Transverse colon (tissue), 4 donors: ENCODE results near the gene NEK1. TPM values are rescaled to one million over a fixed set of nuclear protein-coding genes. Genes with fewer than 3 reads are reported as not detected.

Source experiments
- DNase-seq: peaks from one replicate; pipeline ENCODE4 v3.0.0-alpha.2; 2019
- H3K27ac ChIP-seq, 4 donors: fragments of 200-600 bp; sonication (generic); 2 replicates each; pipeline ENCODE4 v1.5.1; 2016 to 2018; ENCODE audit warnings: inconsistent platforms in 4 of 4
- H3K27me3 ChIP-seq: fragments of 200-600 bp; sonication (generic); 2 replicates; pipeline ENCODE4 v1.5.1; 2017; ENCODE audit warnings: inconsistent platforms
- H3K36me3 ChIP-seq, 4 donors: fragments of 200-600 bp; sonication (generic); 2 replicates each; pipeline ENCODE4 v1.5.1; 2017 to 2019; ENCODE audit warnings: inconsistent platforms in 4 of 4
- H3K4me1 ChIP-seq, 4 donors: fragments of 200-600 bp; sonication (generic); 2 replicates each; pipeline ENCODE4 v1.5.1; 2017 to 2020; ENCODE audit warnings: inconsistent platforms in 4 of 4
- H3K4me3 ChIP-seq, 4 donors: fragments of 200-600 bp; sonication (generic); 1 replicate in 1 of 4; 2 replicates in 3 of 4; pipeline versions ENCODE4 v1.5.1 to v1.6.1; 2017 to 2019; ENCODE audit warnings: inconsistent platforms in 4 of 4
- H3K9me3 ChIP-seq, 2 donors: fragments of 200-600 bp; sonication (generic); 2 replicates each; pipeline ENCODE4 v1.5.1; 2017 to 2019; ENCODE audit warnings: inconsistent platforms in 2 of 2
- EP300 ChIP-seq: sonication (generic); formaldehyde crosslinking; IDR thresholded peaks from one replicate; pipeline ENCODE4 v1.6.1; 2017; ENCODE audit warnings: antibody characterized with exemption, low read depth
- POLR2A ChIP-seq: fragments of 450-650 bp; IDR thresholded peaks from one replicate; pipeline ENCODE4 v1.6.1; 2016; ENCODE audit warnings: antibody characterized with exemption, mild to moderate bottlenecking, moderate library complexity
- POLR2AphosphoS5 ChIP-seq, 3 donors: sonication (generic); formaldehyde crosslinking; IDR thresholded peaks; one replicate each; pipeline ENCODE4 v1.6.1; 2016; ENCODE audit warnings: antibody characterized with exemption in 3 of 3
- WGBS, 2 donors: methylation state at CpG; one replicate each; pipeline ENCODE4 v1.1.5; 2018; ENCODE audit warnings: low coverage in 1 of 2; 5-methylcytosine and 5-hydroxymethylcytosine counted together
- in situ Hi-C, 4 donors: fragments of 200-750 bp; cut with MboI; loops; one replicate each; pipeline versions ENCODE4 v1.15.0 to v1.15.1; 2017; ENCODE audit warnings: low sequenced_read_pairs in 3 of 4, low pct_ligation_motif_present in 1 of 4, low pct_unique_long_range_greater_than_20kb in 1 of 4
- intact Hi-C: fragments of 100-400 bp; cut with DNase I; formaldehyde crosslinking; loops from one replicate; pipeline ENCODE4 v1.15.1; 2023; ENCODE audit warnings: low total_unique reads
- total RNA-seq, 4 donors: library from RNA; depleted of rRNA; stranded (reverse); fragments of >200 nt; gene quantifications; one replicate each; pipeline ENCODE4 v1.1.0, GENCODE V29; 2016
- TF ChIP-seq, protein P1 (sequence below), 5 experiments: fragments of 200-600 bp in 3 of 5; fragments of 450-650 bp in 2 of 5; sonication (generic) in 3 of 5; IDR thresholded peaks; 1 replicate in 2 of 5; 2 replicates in 3 of 5; pipeline ENCODE4 v1.5.1; 2016 to 2017; ENCODE audit warnings: antibody characterized with exemption in 5 of 5, inconsistent platforms in 3 of 5, mild to moderate bottlenecking in 2 of 5, moderate library complexity in 1 of 5

Gene NEK1
- total RNA-seq, 4 donors from 2014 or later, result 7.6 to 14.9 (median 10.2) TPM

- no peak overlapping the region for H3K27ac ChIP-seq
- intact Hi-C loops (no loop called here), in situ Hi-C loops (no loop called here)
- H3K27me3 ChIP-seq, result no peaks in the 10 kb centered on the region
- peaks cover 22 to 26% of the 10 kb centered on the region in 2 donors for H3K9me3 ChIP-seq
- DNase-seq, result no peak
- no peak for TF ChIP-seq EP300
- no peak for TF ChIP-seq POLR2AphosphoS5 (IDR thresholded peaks at IDR 0.05)
- TF ChIP-seq POLR2A, result no peak
- TF ChIP-seq, protein P1, sequence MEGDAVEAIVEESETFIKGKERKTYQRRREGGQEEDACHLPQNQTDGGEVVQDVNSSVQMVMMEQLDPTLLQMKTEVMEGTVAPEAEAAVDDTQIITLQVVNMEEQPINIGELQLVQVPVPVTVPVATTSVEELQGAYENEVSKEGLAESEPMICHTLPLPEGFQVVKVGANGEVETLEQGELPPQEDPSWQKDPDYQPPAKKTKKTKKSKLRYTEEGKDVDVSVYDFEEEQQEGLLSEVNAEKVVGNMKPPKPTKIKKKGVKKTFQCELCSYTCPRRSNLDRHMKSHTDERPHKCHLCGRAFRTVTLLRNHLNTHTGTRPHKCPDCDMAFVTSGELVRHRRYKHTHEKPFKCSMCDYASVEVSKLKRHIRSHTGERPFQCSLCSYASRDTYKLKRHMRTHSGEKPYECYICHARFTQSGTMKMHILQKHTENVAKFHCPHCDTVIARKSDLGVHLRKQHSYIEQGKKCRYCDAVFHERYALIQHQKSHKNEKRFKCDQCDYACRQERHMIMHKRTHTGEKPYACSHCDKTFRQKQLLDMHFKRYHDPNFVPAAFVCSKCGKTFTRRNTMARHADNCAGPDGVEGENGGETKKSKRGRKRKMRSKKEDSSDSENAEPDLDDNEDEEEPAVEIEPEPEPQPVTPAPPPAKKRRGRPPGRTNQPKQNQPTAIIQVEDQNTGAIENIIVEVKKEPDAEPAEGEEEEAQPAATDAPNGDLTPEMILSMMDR (IDR thresholded peaks at IDR 0.05), result no peak
- no peak overlapping the region for H3K4me3 ChIP-seq
- peaks cover 0 to 27% (median 0%) of the 10 kb centered on the region in 4 donors for H3K36me3 ChIP-seq
- H3K4me1 ChIP-seq, result no peaks in the 10 kb centered on the region
- WGBS, 2 donors, result 75 to 83% methylated on average over 4 of the region's 4 CpGs
These were observed 165.6 kb downstream of the NEK1 start for GRCh38 chr4:169446824-169447223.

GRCh38 chr4:169443748-169444147 is 168.6 kb downstream of the NEK1 start:
- Histone ChIP-seq H3K4me3 (no peak overlapping the region), H3K36me3 (peaks cover 0 to 27% (median 0%) of the 10 kb centered on the region in 4 donors), H3K27ac (no peak overlapping the region), H3K9me3 (peaks cover 22 to 26% of the 10 kb centered on the region in 2 donors), H3K4me1 (peaks cover 0 to 16% (median 0%) of the 10 kb centered on the region in 4 donors), H3K27me3 (no peaks in the 10 kb centered on the region)
- DNase-seq, result no peak
- in situ Hi-C loops (no loop called here), intact Hi-C loops (no loop called here)
- TF ChIP-seq, protein P1 (IDR thresholded peaks at IDR 0.05), result no peak
- no peak for TF ChIP-seq POLR2AphosphoS5 (IDR thresholded peaks at IDR 0.05)
- TF ChIP-seq EP300, result no peak
- TF ChIP-seq POLR2A, result no peak
- WGBS, 2 donors, result 86 to 90% methylated on average over 1 of the region's 1 CpG

DNA sequence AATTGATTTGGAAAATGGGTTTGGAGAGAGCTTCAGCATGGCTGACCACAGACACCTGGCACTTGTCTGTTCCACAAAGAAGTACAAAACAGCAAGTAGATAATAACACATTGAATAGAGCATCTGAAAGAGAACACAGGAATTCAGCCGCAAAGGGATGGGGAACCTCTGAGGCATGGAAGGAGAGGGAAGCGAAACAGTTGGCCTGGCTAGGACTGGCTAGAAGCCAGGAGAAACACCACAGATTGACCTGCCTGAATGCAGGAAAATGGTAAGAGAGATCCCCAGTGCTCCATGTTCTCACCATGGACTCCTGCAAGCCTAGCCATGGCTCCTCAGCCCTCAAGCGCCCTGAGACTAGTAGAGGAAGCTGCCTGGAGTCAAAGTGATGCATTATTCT is 171.9 kb downstream of the NEK1 start:
- peaks cover 0 to 25% (median 0%) of the 10 kb centered on the region in 4 donors for H3K4me1 ChIP-seq
- no peak for DNase-seq
- TF ChIP-seq EP300 (no peak), POLR2AphosphoS5 (IDR thresholded peaks at IDR 0.05) (no peak), POLR2A (no peak)
- TF ChIP-seq, protein P1 (IDR thresholded peaks at IDR 0.05), result no peak
- 93 to 95% methylated on average over 2 to 3 of the region's 3 CpGs for WGBS, 2 donors
- H3K4me3 ChIP-seq, result no peak overlapping the region
- H3K36me3 ChIP-seq, result peaks cover 0 to 16% (median 0%) of the 10 kb centered on the region in 4 donors
- intact Hi-C loops, result no loop called here
- in situ Hi-C loops, result no loop called here
- H3K27me3 ChIP-seq, result no peaks in the 10 kb centered on the region
- H3K27ac ChIP-seq, result no peak overlapping the region
- H3K9me3 ChIP-seq, result peaks cover 18 to 21% of the 10 kb centered on the region in 2 donors

GRCh38 chr4:169439244-169439643 is 173.1 kb downstream of the NEK1 start:
- intact Hi-C loops (no loop called here), in situ Hi-C loops (no loop called here)
- TF ChIP-seq POLR2AphosphoS5 (IDR thresholded peaks at IDR 0.05), result no peak
- no peak for TF ChIP-seq EP300
- no peak for TF ChIP-seq POLR2A
- TF ChIP-seq, protein P1 (IDR thresholded peaks at IDR 0.05), result no peak
- Histone ChIP-seq H3K4me3 (no peak overlapping the region), H3K27me3 (no peaks in the 10 kb centered on the region), H3K27ac (no peak overlapping the region), H3K9me3 (peaks cover 11 to 12% of the 10 kb centered on the region in 2 donors), H3K4me1 (peaks cover 0 to 25% (median 0%) of the 10 kb centered on the region in 4 donors), H3K36me3 (peaks cover 0 to 5% (median 0%) of the 10 kb centered on the region in 4 donors)
- DNase-seq, result no peak
- 47 to 53% methylated on average over 1 of the region's 1 CpG for WGBS, 2 donors
